CD14-positive monocyte (primary cell): Measurements from ENCODE around the gene LDLRAD4. TPM values are rescaled to one million over a fixed set of nuclear protein-coding genes. Genes with fewer than 3 reads are reported as not detected.

Source experiments
- DNase-seq, 3 donors: peaks; one replicate each; pipeline ENCODE4 v3.0.0-alpha.2; 2011 to 2022
- H2AFZ ChIP-seq: 2 replicates; pipeline ENCODE4 v1.6.0; 2012; ENCODE audit warnings: mild to moderate bottlenecking, low read depth, low read length, inconsistent platforms; ENCODE audit not compliant: insufficient read depth, poor library complexity, severe bottlenecking
- H3K27ac ChIP-seq, 2 donors: 1 replicate in 1 of 2; 2 replicates in 1 of 2; pipeline ENCODE4 v1.5.1; 2012 to 2013; ENCODE audit warnings: low read length in 2 of 2, control low read depth in 1 of 2, inconsistent platforms in 1 of 2, low read depth in 1 of 2, mild to moderate bottlenecking in 1 of 2
- H3K27me3 ChIP-seq, 2 donors: one replicate each; pipeline versions ENCODE4 v1.6.0 to v1.6.1; 2011 to 2013; ENCODE audit warnings: low read length in 2 of 2; ENCODE audit not compliant: control insufficient read depth in 2 of 2, insufficient read depth in 2 of 2
- H3K36me3 ChIP-seq, 2 donors: replicated peaks in 1 of 2; 1 replicate in 1 of 2; 2 replicates in 1 of 2; pipeline versions ENCODE4 v1.5.1 to v1.6.1; 2012 to 2013; ENCODE audit warnings: low read length in 2 of 2, control low read depth in 1 of 2, inconsistent platforms in 1 of 2, mild to moderate bottlenecking in 1 of 2; ENCODE audit not compliant: insufficient read depth in 2 of 2, control insufficient read depth in 1 of 2
- H3K4me1 ChIP-seq, 2 donors: 1 replicate in 1 of 2; 2 replicates in 1 of 2; pipeline versions ENCODE4 v1.5.1 to v1.6.1; 2012 to 2013; ENCODE audit warnings: low read length in 2 of 2, control low read depth in 1 of 2, inconsistent platforms in 1 of 2, mild to moderate bottlenecking in 1 of 2, moderate library complexity in 1 of 2; ENCODE audit not compliant: insufficient read depth in 2 of 2, control insufficient read depth in 1 of 2
- H3K4me2 ChIP-seq: replicated peaks from 2 replicates; pipeline ENCODE3; 2012; ENCODE audit warnings: low read length, moderate library complexity, mild to moderate bottlenecking; ENCODE audit not compliant: poor library complexity, severe bottlenecking; ENCODE audit errors: extremely low read depth
- H3K4me3 ChIP-seq, 3 experiments: fragments of 200-600 bp in 1 of 3; sonication (generic) in 1 of 3; replicated peaks in 1 of 3; 1 replicate in 2 of 3; 2 replicates in 1 of 3; pipeline ENCODE4 v1.5.1; 2011 to 2013; ENCODE audit warnings: low read length in 3 of 3, mild to moderate bottlenecking in 3 of 3, control low read depth in 2 of 3, low read depth in 2 of 3, inconsistent platforms in 1 of 3, moderate library complexity in 1 of 3
- H3K79me2 ChIP-seq: 2 replicates; pipeline ENCODE4 v1.6.0; 2012; ENCODE audit warnings: mild to moderate bottlenecking, control low read depth, inconsistent platforms, low read length, moderate library complexity; ENCODE audit not compliant: insufficient read depth
- H3K9ac ChIP-seq: 2 replicates; pipeline ENCODE4 v1.6.0; 2017; ENCODE audit warnings: low read length, mild to moderate bottlenecking; ENCODE audit not compliant: insufficient read depth, poor library complexity, severe bottlenecking
- H3K9me3 ChIP-seq, 2 donors: replicated peaks in 1 of 2; 1 replicate in 1 of 2; 2 replicates in 1 of 2; pipeline versions ENCODE4 v1.5.1 to v1.6.1; 2012 to 2013; ENCODE audit warnings: low read length in 2 of 2, control low read depth in 1 of 2; ENCODE audit not compliant: control insufficient read depth in 1 of 2, insufficient read depth in 1 of 2
- H4K20me1 ChIP-seq: 2 replicates; pipeline ENCODE4 v1.6.0; 2012; ENCODE audit warnings: mild to moderate bottlenecking, low read length, control low read depth, moderate library complexity; ENCODE audit not compliant: insufficient read depth
- H3K27ac Mint-ChIP-seq, 7 donors: one replicate each; pipeline ENCODE4 v1.8.0; 2020; ENCODE audit warnings: mild to moderate bottlenecking in 7 of 7, mixed read lengths in 7 of 7, moderate library complexity in 6 of 7, inconsistent platforms in 2 of 7
- H3K27me3 Mint-ChIP-seq, 3 donors: one replicate each; pipeline ENCODE4 v1.8.0; 2021 to 2022; ENCODE audit warnings: low read depth in 3 of 3, mild to moderate bottlenecking in 3 of 3, mixed read lengths in 3 of 3, moderate library complexity in 3 of 3, inconsistent platforms in 1 of 3
- H3K36me3 Mint-ChIP-seq, 2 donors: one replicate each; pipeline ENCODE4 v1.8.0; 2020; ENCODE audit warnings: mixed read lengths in 2 of 2, inconsistent platforms in 1 of 2, mild to moderate bottlenecking in 1 of 2
- H3K4me1 Mint-ChIP-seq: one replicate; pipeline ENCODE4 v1.8.0; 2020; ENCODE audit warnings: mild to moderate bottlenecking, mixed read lengths
- H3K4me3 Mint-ChIP-seq, 2 donors: one replicate each; pipeline ENCODE4 v1.8.0; 2020; ENCODE audit warnings: mild to moderate bottlenecking in 2 of 2, mixed read lengths in 2 of 2, moderate library complexity in 1 of 2
- H3K9me3 Mint-ChIP-seq, 7 donors: one replicate each; pipeline ENCODE4 v1.8.0; 2020 to 2022; ENCODE audit warnings: mixed read lengths in 7 of 7, mild to moderate bottlenecking in 6 of 7, moderate library complexity in 6 of 7, inconsistent platforms in 2 of 7
- WGBS: methylation state at CpG from one replicate; pipeline ENCODE4 v1.1.5; 2013; ENCODE audit warnings: missing lambda C conversion rate; ENCODE audit not compliant: insufficient coverage; 5-methylcytosine and 5-hydroxymethylcytosine counted together
- intact Hi-C, 2 donors: fragments of 100-400 bp; cut with micrococcal nuclease; formaldehyde crosslinking; loops; one replicate each; pipeline versions ENCODE4 v1.15.0 to v1.15.1; 2023
- polyA plus RNA-seq, 3 donors: library from polyadenylated mRNA; depleted of rRNA in 1 of 3; unstranded in 2 of 3; stranded (reverse) in 1 of 3; fragments of 300-500 nt in 2 of 3; fragments of >200 nt in 1 of 3; fragmentation: Illumina TruSeq in 2 of 3; gene quantifications; 1 replicate in 2 of 3; 2 replicates in 1 of 3; pipeline ENCODE4 v1.2.3, GENCODE V29; 2012 to 2021
- TF ChIP-seq, protein P1 (sequence below): fragments of 200-600 bp; IDR thresholded peaks from one replicate; pipeline ENCODE4 v1.8.0; 2022; ENCODE audit warnings: antibody characterized with exemption, mild to moderate bottlenecking

LDLRAD4 gene
- polyA plus RNA-seq, 3 donors: 13.5 to 15.4 (median 13.8) TPM

DNA sequence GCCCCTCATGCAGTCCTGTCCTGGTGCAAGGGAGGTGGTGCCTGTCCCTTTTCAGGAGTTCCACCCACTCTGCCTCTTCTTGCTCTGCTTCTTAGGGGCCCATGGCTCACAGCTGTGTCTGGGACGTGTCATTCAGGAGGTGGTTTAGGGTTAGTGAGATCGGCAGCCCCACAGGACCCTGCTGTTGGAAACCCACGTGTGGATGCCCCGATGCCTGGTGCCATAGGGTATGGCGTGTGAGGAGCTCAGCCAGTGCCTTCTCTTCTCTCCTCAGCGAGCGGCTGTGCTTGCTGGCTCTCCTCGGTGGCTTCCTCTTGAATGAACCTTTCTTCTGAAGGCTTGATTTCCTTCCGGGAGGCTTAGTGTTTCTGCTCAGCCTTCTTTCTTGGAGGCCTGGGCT lies 55.2 kb downstream of the LDLRAD4 start:
- Histone ChIP-seq H3K4me3 (no peak overlapping the region), H3K27ac (no peak overlapping the region), H3K27me3 (no peaks in the 10 kb centered on the region), H3K9me3 (no peaks in the 10 kb centered on the region), H3K4me1 (peaks cover 16% of the 10 kb centered on the region in 2 donors), H4K20me1 (peaks cover 48% of the 10 kb centered on the region), H2AFZ (no peak overlapping the region), H3K9ac (no peak overlapping the region), H3K36me3 (no peaks in the 10 kb centered on the region), H3K79me2 (no peaks in the 10 kb centered on the region), H3K4me2 (no peak overlapping the region)
- H3K9me3 Mint-ChIP-seq: peaks cover 0 to 2% (median 0%) of the 10 kb centered on the region in 7 donors
- H3K4me3 Mint-ChIP-seq: no peak overlapping the region
- peak overlapping the region in 1 of 7 donors; percentile 65 for H3K27ac Mint-ChIP-seq
- peaks cover 0 to 5% (median 2%) of the 10 kb centered on the region in 3 donors for H3K27me3 Mint-ChIP-seq
- H3K36me3 Mint-ChIP-seq: no peaks in the 10 kb centered on the region
- intact Hi-C loops: no loop called here
- TF ChIP-seq, protein P1, sequence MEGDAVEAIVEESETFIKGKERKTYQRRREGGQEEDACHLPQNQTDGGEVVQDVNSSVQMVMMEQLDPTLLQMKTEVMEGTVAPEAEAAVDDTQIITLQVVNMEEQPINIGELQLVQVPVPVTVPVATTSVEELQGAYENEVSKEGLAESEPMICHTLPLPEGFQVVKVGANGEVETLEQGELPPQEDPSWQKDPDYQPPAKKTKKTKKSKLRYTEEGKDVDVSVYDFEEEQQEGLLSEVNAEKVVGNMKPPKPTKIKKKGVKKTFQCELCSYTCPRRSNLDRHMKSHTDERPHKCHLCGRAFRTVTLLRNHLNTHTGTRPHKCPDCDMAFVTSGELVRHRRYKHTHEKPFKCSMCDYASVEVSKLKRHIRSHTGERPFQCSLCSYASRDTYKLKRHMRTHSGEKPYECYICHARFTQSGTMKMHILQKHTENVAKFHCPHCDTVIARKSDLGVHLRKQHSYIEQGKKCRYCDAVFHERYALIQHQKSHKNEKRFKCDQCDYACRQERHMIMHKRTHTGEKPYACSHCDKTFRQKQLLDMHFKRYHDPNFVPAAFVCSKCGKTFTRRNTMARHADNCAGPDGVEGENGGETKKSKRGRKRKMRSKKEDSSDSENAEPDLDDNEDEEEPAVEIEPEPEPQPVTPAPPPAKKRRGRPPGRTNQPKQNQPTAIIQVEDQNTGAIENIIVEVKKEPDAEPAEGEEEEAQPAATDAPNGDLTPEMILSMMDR: no peak
- H3K4me1 Mint-ChIP-seq: peaks cover 27% of the 10 kb centered on the region
- DNase-seq: no peak
- 88% methylated on average over 7 of the region's 9 CpGs for WGBS

DNA sequence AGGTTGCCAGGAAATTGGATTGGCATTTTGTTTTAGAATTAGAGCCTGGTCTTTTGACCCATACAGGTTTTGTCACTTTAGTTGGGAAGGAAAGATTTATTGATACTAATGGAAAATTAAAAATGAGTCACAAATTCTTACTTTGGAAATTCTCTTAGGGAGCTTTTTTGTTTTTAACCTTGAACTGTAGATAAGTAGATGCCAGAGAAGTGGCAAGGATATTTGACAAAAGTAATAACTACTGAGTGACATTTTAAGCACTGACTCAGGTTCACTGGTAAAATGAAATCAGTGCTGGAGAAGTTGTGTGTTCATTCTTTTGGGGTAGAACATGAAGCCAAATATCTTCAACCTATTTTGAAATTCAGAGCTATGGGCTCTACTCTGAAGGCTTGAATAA lies 56.5 kb downstream of the LDLRAD4 start:
- no peak overlapping the region for H3K4me3 Mint-ChIP-seq

More for the DNA sequence above, 56.5 kb downstream of the LDLRAD4 start:
- H3K27ac ChIP-seq: no peak overlapping the region
- no peak overlapping the region for H3K9ac ChIP-seq
- Mint-ChIP-seq H3K36me3 (peaks cover 2 to 5% of the 10 kb centered on the region in 2 donors), H3K27ac (no peak overlapping the region), H3K4me1 (peaks cover 18% of the 10 kb centered on the region), H3K9me3 (peaks cover 0 to 6% (median 0%) of the 10 kb centered on the region in 7 donors), H3K27me3 (peaks cover 0 to 5% (median 2%) of the 10 kb centered on the region in 3 donors)
- no peak overlapping the region for H2AFZ ChIP-seq
- H3K79me2 ChIP-seq: no peaks in the 10 kb centered on the region
- DNase-seq: no peak
- no peaks in the 10 kb centered on the region for H3K27me3 ChIP-seq
- no peaks in the 10 kb centered on the region for H3K9me3 ChIP-seq
- intact Hi-C loops: no loop called here
- peaks cover 3 to 4% of the 10 kb centered on the region in 2 donors for H3K4me1 ChIP-seq
- no peak overlapping the region for H3K4me3 ChIP-seq
- H3K4me2 ChIP-seq: no peak overlapping the region
- TF ChIP-seq, protein P1: no peak
- H4K20me1 ChIP-seq: peaks cover 39% of the 10 kb centered on the region
- H3K36me3 ChIP-seq: no peaks in the 10 kb centered on the region
